GM23338 (cell line): ENCODE measurements around the gene BACE2. TPM values are rescaled to one million over a fixed set of nuclear protein-coding genes. Genes with fewer than 3 reads are reported as not detected.

ENCODE experiments used
- ATAC-seq: fragments of 200-7000 bp; cut with Tn5 transposase; 3 replicates; pipeline ENCODE4 v1.9.1; 2020
- DNase-seq: peaks from one replicate; pipeline ENCODE4 v3.0.0-alpha.2; 2015; ENCODE audit warnings: low spot score
- H2AFZ ChIP-seq: fragments of 200-600 bp; sonication (generic); 2 replicates; pipeline ENCODE4 v1.8.0; 2016; ENCODE audit warnings: antibody characterized with exemption, mild to moderate bottlenecking, moderate library complexity
- H3F3A ChIP-seq: fragments of 200-600 bp; sonication (generic); replicated peaks from 2 replicates; pipeline ENCODE4 v1.8.0; 2017; ENCODE audit warnings: antibody characterized with exemption, mixed run types, low read depth
- H3K27ac ChIP-seq: fragments of 200-600 bp; sonication (generic); 2 replicates; pipeline ENCODE4 v1.6.1; 2016; ENCODE audit warnings: low read depth
- H3K27me3 ChIP-seq: fragments of 200-600 bp; sonication (generic); 2 replicates; pipeline ENCODE4 v1.8.0; 2016; ENCODE audit warnings: mild to moderate bottlenecking, mixed run types, moderate library complexity; ENCODE audit not compliant: insufficient read depth
- H3K36me3 ChIP-seq: fragments of 200-600 bp; sonication (generic); 2 replicates; pipeline ENCODE4 v1.8.0; 2016; ENCODE audit warnings: mild to moderate bottlenecking; ENCODE audit not compliant: insufficient read depth
- H3K4me1 ChIP-seq: fragments of 200-600 bp; sonication (generic); 2 replicates; pipeline ENCODE4 v1.8.0; 2016; ENCODE audit warnings: mild to moderate bottlenecking, moderate library complexity; ENCODE audit not compliant: insufficient read depth
- H3K4me2 ChIP-seq: fragments of 200-600 bp; sonication (generic); 2 replicates; pipeline ENCODE4 v1.7.1; 2017; ENCODE audit warnings: mixed run types
- H3K4me3 ChIP-seq: fragments of 200-600 bp; sonication (generic); 2 replicates; pipeline ENCODE4 v1.6.1; 2016; ENCODE audit warnings: mixed run types
- H3K79me2 ChIP-seq: fragments of 200-600 bp; sonication (generic); replicated peaks from 2 replicates; pipeline ENCODE4 v1.8.0; 2017; ENCODE audit warnings: mild to moderate bottlenecking; ENCODE audit not compliant: insufficient read depth
- H3K9me2 ChIP-seq: fragments of 200-600 bp; sonication (generic); 2 replicates; pipeline ENCODE4 v1.8.0; 2017; ENCODE audit not compliant: insufficient read depth
- H4K20me1 ChIP-seq: fragments of 200-600 bp; sonication (generic); replicated peaks from 2 replicates; pipeline ENCODE4 v1.8.0; 2017; ENCODE audit warnings: mild to moderate bottlenecking; ENCODE audit not compliant: insufficient read depth
- H3K27ac Mint-ChIP-seq: 2 replicates; pipeline ENCODE4 v1.8.0; 2020; ENCODE audit warnings: inconsistent platforms, mild to moderate bottlenecking, moderate library complexity, mixed read lengths
- H3K27me3 Mint-ChIP-seq: 3 replicates; pipeline ENCODE4 v1.8.0; 2022; ENCODE audit warnings: low read depth, mild to moderate bottlenecking, moderate library complexity, mixed read lengths, inconsistent platforms; ENCODE audit not compliant: insufficient read depth, poor library complexity
- H3K36me3 Mint-ChIP-seq: 3 replicates; pipeline ENCODE4 v1.8.0; 2021; ENCODE audit warnings: low read depth, mild to moderate bottlenecking, inconsistent platforms, moderate library complexity, mixed read lengths
- H3K4me1 Mint-ChIP-seq: 3 replicates; pipeline ENCODE4 v1.8.0; 2020; ENCODE audit warnings: mild to moderate bottlenecking, inconsistent platforms, mixed read lengths
- H3K4me3 Mint-ChIP-seq: 3 replicates; pipeline ENCODE4 v1.8.0; 2021; ENCODE audit warnings: moderate library complexity, mild to moderate bottlenecking, inconsistent platforms, mixed read lengths
- H3K9me3 Mint-ChIP-seq: 3 replicates; pipeline ENCODE4 v1.8.0; 2020; ENCODE audit warnings: moderate library complexity, mild to moderate bottlenecking, inconsistent platforms, mixed read lengths
- CREB1 ChIP-seq: fragments of 250-450 bp; sonication (Bioruptor Pico); IDR thresholded peaks from 2 replicates; pipeline ENCODE4 v1.5.0; 2020; ENCODE audit warnings: low read depth, mild to moderate bottlenecking, moderate library complexity
- EZH2phosphoT487 ChIP-seq: fragments of 200-600 bp; sonication (generic); IDR thresholded peaks from one replicate; pipeline ENCODE4 v1.8.1; 2018; ENCODE audit warnings: antibody characterized with exemption; ENCODE audit not compliant: unreplicated experiment
- JUNB ChIP-seq: IDR thresholded peaks from one replicate; pipeline ENCODE4 v1.6.1; 2016; ENCODE audit warnings: antibody characterized with exemption; ENCODE audit not compliant: unreplicated experiment
- NANOG ChIP-seq: IDR thresholded peaks from 2 replicates; pipeline ENCODE4 v1.6.1; 2016; ENCODE audit warnings: antibody characterized with exemption, borderline replicate concordance
- STAT1 ChIP-seq: IDR thresholded peaks from one replicate; pipeline ENCODE4 v1.6.1; 2016; ENCODE audit warnings: antibody characterized with exemption; ENCODE audit not compliant: unreplicated experiment
- ZNF114 ChIP-seq: fragments of 250-450 bp; sonication (Bioruptor Pico); IDR thresholded peaks from 2 replicates; pipeline ENCODE4 v1.5.0; 2020; ENCODE audit warnings: mild to moderate bottlenecking, moderate library complexity
- ZNF331 ChIP-seq: fragments of 250-450 bp; sonication (Bioruptor Pico); IDR thresholded peaks from 2 replicates; pipeline ENCODE4 v1.5.0; 2020; ENCODE audit warnings: low read depth, mild to moderate bottlenecking, moderate library complexity
- polyA plus RNA-seq: library from polyadenylated mRNA; unstranded; fragments of >200 nt; fragmentation: Nextera tagmentation; extraction: Ambion mirVana; gene quantifications from 2 replicates; pipeline ENCODE4 v1.2.1, GENCODE V29; 2016
- total RNA-seq: library from RNA; depleted of rRNA; stranded (reverse); fragments of >200 nt; shearing (Covaris generic); gene quantifications from 2 replicates; pipeline ENCODE4 v1.2.3, GENCODE V29; 2014
- TF ChIP-seq, protein P1 (sequence below): fragments of 250-450 bp; sonication (Bioruptor Pico); IDR thresholded peaks from 2 replicates; pipeline ENCODE4 v1.5.0; 2020; ENCODE audit warnings: mild to moderate bottlenecking, moderate library complexity
- TF ChIP-seq, protein P2 (sequence below): IDR thresholded peaks from 2 replicates; pipeline ENCODE4 v1.6.1; 2016; ENCODE audit warnings: antibody characterized with exemption

The BACE2 gene
- total and polyA plus RNA-seq, 2 experiments from 2014 or later = 3.5 to 6.8 TPM

DNA sequence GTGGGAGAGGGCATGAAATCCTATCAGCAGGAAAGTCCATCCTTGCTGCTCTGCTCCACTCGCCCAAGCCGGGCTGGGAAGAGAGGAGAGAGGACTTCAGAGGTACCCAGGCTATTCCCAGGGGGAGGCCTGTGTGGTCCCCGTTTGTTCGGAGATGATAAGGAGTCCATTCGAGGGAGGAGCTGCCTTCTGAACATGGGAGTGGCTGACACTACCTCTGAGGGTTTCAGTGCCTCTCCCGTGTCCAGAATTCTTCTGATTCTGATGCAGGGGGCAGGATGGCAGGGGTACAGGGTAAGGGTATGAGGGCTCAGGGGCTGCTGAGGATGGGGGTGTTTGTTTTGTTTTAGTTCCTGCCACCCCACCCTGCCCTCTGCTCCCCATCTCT is 40.4 kb downstream of the BACE2 start (continued):
- TF ChIP-seq, protein P1, sequence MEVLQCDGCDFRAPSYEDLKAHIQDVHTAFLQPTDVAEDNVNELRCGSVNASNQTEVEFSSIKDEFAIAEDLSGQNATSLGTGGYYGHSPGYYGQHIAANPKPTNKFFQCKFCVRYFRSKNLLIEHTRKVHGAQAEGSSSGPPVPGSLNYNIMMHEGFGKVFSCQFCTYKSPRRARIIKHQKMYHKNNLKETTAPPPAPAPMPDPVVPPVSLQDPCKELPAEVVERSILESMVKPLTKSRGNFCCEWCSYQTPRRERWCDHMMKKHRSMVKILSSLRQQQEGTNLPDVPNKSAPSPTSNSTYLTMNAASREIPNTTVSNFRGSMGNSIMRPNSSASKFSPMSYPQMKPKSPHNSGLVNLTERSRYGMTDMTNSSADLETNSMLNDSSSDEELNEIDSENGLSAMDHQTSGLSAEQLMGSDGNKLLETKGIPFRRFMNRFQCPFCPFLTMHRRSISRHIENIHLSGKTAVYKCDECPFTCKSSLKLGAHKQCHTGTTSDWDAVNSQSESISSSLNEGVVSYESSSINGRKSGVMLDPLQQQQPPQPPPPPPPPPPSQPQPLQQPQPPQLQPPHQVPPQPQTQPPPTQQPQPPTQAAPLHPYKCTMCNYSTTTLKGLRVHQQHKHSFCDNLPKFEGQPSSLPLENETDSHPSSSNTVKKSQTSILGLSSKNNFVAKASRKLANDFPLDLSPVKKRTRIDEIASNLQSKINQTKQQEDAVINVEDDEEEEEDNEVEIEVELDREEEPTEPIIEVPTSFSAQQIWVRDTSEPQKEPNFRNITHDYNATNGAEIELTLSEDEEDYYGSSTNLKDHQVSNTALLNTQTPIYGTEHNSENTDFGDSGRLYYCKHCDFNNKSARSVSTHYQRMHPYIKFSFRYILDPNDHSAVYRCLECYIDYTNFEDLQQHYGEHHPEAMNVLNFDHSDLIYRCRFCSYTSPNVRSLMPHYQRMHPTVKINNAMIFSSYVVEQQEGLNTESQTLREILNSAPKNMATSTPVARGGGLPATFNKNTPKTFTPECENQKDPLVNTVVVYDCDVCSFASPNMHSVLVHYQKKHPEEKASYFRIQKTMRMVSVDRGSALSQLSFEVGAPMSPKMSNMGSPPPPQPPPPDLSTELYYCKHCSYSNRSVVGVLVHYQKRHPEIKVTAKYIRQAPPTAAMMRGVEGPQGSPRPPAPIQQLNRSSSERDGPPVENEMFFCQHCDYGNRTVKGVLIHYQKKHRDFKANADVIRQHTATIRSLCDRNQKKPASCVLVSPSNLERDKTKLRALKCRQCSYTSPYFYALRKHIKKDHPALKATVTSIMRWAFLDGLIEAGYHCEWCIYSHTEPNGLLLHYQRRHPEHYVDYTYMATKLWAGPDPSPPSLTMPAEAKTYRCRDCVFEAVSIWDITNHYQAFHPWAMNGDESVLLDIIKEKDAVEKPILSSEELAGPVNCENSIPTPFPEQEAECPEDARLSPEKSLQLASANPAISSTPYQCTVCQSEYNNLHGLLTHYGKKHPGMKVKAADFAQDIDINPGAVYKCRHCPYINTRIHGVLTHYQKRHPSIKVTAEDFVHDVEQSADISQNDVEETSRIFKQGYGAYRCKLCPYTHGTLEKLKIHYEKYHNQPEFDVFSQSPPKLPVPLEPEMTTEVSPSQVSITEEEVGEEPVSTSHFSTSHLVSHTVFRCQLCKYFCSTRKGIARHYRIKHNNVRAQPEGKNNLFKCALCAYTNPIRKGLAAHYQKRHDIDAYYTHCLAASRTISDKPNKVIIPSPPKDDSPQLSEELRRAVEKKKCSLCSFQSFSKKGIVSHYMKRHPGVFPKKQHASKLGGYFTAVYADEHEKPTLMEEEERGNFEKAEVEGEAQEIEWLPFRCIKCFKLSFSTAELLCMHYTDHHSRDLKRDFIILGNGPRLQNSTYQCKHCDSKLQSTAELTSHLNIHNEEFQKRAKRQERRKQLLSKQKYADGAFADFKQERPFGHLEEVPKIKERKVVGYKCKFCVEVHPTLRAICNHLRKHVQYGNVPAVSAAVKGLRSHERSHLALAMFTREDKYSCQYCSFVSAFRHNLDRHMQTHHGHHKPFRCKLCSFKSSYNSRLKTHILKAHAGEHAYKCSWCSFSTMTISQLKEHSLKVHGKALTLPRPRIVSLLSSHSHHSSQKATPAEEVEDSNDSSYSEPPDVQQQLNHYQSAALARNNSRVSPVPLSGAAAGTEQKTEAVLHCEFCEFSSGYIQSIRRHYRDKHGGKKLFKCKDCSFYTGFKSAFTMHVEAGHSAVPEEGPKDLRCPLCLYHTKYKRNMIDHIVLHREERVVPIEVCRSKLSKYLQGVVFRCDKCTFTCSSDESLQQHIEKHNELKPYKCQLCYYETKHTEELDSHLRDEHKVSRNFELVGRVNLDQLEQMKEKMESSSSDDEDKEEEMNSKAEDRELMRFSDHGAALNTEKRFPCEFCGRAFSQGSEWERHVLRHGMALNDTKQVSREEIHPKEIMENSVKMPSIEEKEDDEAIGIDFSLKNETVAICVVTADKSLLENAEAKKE (CRISPR knock-in tag) = no peak
- TF ChIP-seq ZNF331 (CRISPR knock-in tag) (no peak), EZH2phosphoT487 (no peak), NANOG (no peak), STAT1 (no peak), CREB1 (no peak), ZNF114 (CRISPR knock-in tag) (no peak), JUNB (no peak)
- TF ChIP-seq, protein P2, sequence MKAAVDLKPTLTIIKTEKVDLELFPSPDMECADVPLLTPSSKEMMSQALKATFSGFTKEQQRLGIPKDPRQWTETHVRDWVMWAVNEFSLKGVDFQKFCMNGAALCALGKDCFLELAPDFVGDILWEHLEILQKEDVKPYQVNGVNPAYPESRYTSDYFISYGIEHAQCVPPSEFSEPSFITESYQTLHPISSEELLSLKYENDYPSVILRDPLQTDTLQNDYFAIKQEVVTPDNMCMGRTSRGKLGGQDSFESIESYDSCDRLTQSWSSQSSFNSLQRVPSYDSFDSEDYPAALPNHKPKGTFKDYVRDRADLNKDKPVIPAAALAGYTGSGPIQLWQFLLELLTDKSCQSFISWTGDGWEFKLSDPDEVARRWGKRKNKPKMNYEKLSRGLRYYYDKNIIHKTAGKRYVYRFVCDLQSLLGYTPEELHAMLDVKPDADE = no peak

DNA sequence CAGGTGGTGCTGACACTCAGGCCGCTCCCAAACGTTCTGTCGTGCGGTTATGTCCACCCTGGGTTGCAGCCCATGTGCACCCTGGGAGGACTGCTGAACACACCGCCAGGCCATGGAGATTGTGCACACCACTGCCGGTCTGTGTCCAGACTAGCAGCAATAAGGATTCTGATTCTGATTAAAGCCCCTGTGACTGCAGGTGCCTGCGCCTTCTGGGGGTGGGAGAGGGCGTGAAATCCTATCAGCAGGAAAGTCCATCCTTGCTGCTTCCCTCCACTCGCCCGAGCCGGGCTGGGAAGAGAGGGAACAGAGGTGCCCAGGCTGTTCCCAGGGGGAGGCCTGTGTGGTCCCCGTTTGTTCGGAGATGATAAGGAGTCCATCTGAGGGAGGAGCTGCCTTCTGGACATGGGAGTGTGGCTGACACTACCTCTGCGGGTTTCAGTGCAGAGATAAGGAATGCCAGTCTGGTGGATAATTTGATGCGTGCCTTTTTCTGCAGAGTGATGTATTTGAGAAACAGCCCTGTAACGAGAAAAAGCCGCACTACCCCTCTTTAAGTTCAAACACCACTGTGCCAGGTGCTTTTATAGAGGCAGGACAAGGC is 41.2 kb downstream of the BACE2 start:
- Histone ChIP-seq H3K4me1 (no peaks in the 10 kb centered on the region), H3F3A (no peaks in the 10 kb centered on the region), H3K36me3 (no peaks in the 10 kb centered on the region), H2AFZ (no peak overlapping the region), H3K79me2 (no peaks in the 10 kb centered on the region), H3K9me2 (no peaks in the 10 kb centered on the region), H3K4me2 (no peak overlapping the region), H4K20me1 (no peaks in the 10 kb centered on the region), H3K4me3 (no peak overlapping the region), H3K27me3 (no peaks in the 10 kb centered on the region), H3K27ac (no peak overlapping the region)
- no peaks in the 10 kb centered on the region for H3K9me3 Mint-ChIP-seq
- H3K4me1 Mint-ChIP-seq = peaks cover 18% of the 10 kb centered on the region
- H3K36me3 Mint-ChIP-seq = no peaks in the 10 kb centered on the region
- ATAC-seq = no peak
- no peak overlapping the region for H3K4me3 Mint-ChIP-seq
- H3K27me3 Mint-ChIP-seq = peaks cover 6% of the 10 kb centered on the region
- no peak for DNase-seq
- no peak overlapping the region for H3K27ac Mint-ChIP-seq
- TF ChIP-seq ZNF331 (CRISPR knock-in tag) (no peak), JUNB (no peak), STAT1 (no peak), CREB1 (no peak)
- TF ChIP-seq, protein P1 (CRISPR knock-in tag) = no peak
